Small intestine (tissue), 7 donors: ENCODE results near the gene MYOZ1. TPM values are rescaled to one million over a fixed set of nuclear protein-coding genes. Genes with fewer than 3 reads are reported as not detected.
A peak's percentile ranks its signal among the peaks of the same experiment; 100 is the strongest.
"Not testable (repeated sequence)": the region's sequence is repeated elsewhere in the genome, so short reads cannot be mapped to it uniquely, and the experiment has no call there.

Experiments used
- DNase-seq, 2 donors: peaks; one replicate each; pipeline versions ENCODE4 v3.0.0 to v3.0.0-alpha.2; 2013
- FAIRE-seq: peaks from 2 replicates; lab custom pipeline; 2012; peaks lifted over from hg19 to GRCh38; lab: Jason Lieb, UNC
- H3K27ac ChIP-seq, 3 donors: one replicate each; pipeline ENCODE4 v1.5.1; 2013; ENCODE audit warnings: low read length in 2 of 3, mild to moderate bottlenecking in 2 of 3, control low read depth in 1 of 3, inconsistent platforms in 1 of 3, low read depth in 1 of 3, moderate library complexity in 1 of 3
- H3K27me3 ChIP-seq, 3 donors: one replicate each; pipeline ENCODE4 v1.6.1; 2013; ENCODE audit warnings: low read length in 3 of 3, inconsistent platforms in 1 of 3; ENCODE audit not compliant: control insufficient read depth in 3 of 3, insufficient read depth in 3 of 3
- H3K36me3 ChIP-seq, 3 donors: one replicate each; pipeline ENCODE4 v1.6.1; 2013; ENCODE audit warnings: low read length in 3 of 3, inconsistent platforms in 1 of 3, low read depth in 1 of 3, mild to moderate bottlenecking in 1 of 3, moderate library complexity in 1 of 3; ENCODE audit not compliant: control insufficient read depth in 3 of 3, insufficient read depth in 2 of 3
- H3K4me1 ChIP-seq, 3 donors: one replicate each; pipeline ENCODE4 v1.6.1; 2013; ENCODE audit warnings: low read length in 2 of 3, inconsistent platforms in 1 of 3, low read depth in 1 of 3, mild to moderate bottlenecking in 1 of 3, moderate library complexity in 1 of 3; ENCODE audit not compliant: control insufficient read depth in 3 of 3, insufficient read depth in 2 of 3
- H3K4me3 ChIP-seq, 3 donors: one replicate each; pipeline ENCODE4 v1.5.1; 2013; ENCODE audit warnings: low read length in 3 of 3, control low read depth in 1 of 3, inconsistent platforms in 1 of 3, low read depth in 1 of 3, mild to moderate bottlenecking in 1 of 3, moderate library complexity in 1 of 3
- H3K9me3 ChIP-seq, 2 donors: one replicate each; pipeline ENCODE4 v1.6.1; 2013; ENCODE audit warnings: low read depth in 1 of 2, low read length in 1 of 2; ENCODE audit not compliant: control insufficient read depth in 2 of 2, insufficient read depth in 1 of 2
- WGBS, 3 donors: extraction: QIAGEN DNeasy Blood & Tissue Kit; methylation state at CpG; one replicate each; pipeline ENCODE4 v1.1.7; 2013; 5-methylcytosine and 5-hydroxymethylcytosine counted together
- polyA plus RNA-seq, 4 donors: library from polyadenylated mRNA; stranded (reverse) in 3 of 4; unstranded in 1 of 4; fragments of 200-250 nt in 3 of 4; fragments of 120-200 nt in 1 of 4; gene quantifications; one replicate each; pipeline versions ENCODE4 v1.2.1 to v1.2.3, GENCODE V29; 2013
- donor health status: healthy with polysubstance abuse.
- donor health status: control.
- donor health status: control.
- donor health status: Bipolar disorder and iron deficiency.
- donor health status: healthy.

Gene MYOZ1
- polyA plus RNA-seq, 4 donors: 0.37 to 2.0 (median 0.49) TPM

DNA sequence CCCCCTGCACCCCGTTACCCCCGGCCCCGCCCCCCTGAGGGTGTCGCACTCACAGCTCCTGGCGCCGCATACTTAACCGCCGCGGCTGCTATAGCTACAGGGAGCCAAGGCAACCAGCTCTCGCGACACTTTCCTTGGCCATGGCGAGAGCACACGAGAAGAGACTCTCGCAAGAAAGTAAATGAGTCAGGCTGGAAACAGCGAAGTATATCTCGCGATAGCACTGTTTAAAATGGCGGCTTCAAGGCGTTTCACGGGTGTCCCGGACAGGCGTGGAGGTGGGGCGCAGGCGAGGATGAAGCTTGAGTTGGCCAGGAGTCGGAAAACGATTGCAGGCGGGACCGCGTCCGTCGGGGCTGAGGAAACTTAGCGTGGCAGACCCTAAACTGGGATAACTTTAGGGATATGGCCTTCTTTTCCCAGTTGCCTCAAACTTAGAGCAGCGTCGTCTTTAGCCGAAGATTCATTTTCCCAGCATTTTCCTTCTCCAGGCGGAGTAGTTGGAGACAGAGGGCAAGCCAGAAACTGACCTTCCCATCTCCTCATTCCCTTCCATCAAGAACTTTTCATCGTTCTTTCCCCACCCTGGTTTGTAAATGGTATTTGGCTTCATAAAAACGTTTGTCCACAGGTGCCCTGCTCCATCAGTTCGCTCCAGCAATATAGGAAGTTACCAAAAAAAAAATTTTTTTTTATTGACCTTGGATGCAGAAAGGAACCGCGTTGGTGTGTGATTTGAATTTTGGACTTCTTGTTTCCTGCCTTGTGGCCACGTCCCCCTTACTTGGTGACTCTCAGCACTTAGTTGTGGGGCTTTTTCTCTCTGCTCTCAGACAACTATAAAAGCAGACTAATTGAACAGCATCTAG lies 15.2 kb downstream of the MYOZ1 start:
- FAIRE-seq (no peak), DNase-seq (peak; percentile 99)
- 0 to 1% (median 1%) methylated on average over 42 of the region's 42 CpGs for WGBS, 3 donors
- Histone ChIP-seq H3K4me1 (peaks cover 0 to 7% (median 3%) of the 10 kb centered on the region in 3 donors), H3K27ac (peak overlapping the region; percentile 57 to 96 (median 92)), H3K4me3 (peak overlapping the region; percentile 58 to 97 (median 71)), H3K36me3 (no peaks in the 10 kb centered on the region), H3K9me3 (no peaks in the 10 kb centered on the region), H3K27me3 (no peaks in the 10 kb centered on the region)

DNA sequence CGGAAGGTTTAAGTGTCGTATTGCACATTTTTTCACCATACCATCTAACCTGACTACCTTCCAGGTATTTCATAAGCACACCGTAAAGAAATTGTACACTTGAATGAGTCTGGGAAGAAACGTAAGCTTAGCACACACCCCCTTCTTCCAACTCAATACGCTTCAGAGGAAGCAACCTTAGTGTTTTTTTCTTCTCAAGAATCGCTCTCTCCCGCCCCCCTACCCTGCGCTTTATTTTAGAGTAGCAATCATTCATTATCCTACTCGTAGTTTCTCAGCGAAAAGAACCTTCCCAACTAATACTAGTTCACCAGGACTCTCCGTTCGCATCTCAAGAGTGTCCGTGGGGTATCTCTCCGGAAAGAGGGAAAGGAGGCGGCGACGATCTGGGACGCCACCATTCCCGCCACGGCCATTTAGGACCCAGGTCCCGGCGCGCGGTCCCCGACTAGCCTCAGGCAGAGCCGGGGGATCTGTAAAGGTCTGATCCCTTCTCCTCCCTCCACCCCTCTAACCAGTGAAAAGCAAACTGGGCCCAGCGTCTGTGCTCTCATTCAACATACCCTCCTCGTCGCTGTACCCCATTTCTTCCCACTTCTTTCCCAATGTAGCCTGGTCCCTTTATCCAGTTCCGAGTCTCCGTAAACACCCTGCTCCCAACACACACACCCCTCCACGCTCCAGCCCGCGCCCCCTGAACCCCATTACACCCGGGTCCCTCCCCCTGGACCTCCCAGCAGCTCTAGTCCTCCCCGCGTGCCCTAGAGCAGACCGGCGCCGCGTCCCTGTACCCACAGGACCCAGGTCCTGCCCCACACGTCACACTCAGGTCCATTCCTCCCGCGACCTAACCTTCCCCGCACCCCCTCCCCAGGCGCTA lies 16.0 kb downstream of the MYOZ1 start:
- no peaks in the 10 kb centered on the region for H3K36me3 ChIP-seq
- DNase-seq (peak; percentile 21 to 74), FAIRE-seq (no peak)
- peak overlapping the region in 2 of 3 donors; percentile 71 to 96 for H3K27ac ChIP-seq
- no peaks in the 10 kb centered on the region for H3K9me3 ChIP-seq
- no peaks in the 10 kb centered on the region for H3K27me3 ChIP-seq
- whole genome bisulfite sequencing, 3 donors: 1% methylated on average over 45 to 46 of the region's 46 CpGs
- H3K4me3 ChIP-seq: peak overlapping the region; percentile 58 to 97 (median 71)
- H3K4me1 ChIP-seq: peaks cover 0 to 7% (median 3%) of the 10 kb centered on the region in 3 donors

DNA sequence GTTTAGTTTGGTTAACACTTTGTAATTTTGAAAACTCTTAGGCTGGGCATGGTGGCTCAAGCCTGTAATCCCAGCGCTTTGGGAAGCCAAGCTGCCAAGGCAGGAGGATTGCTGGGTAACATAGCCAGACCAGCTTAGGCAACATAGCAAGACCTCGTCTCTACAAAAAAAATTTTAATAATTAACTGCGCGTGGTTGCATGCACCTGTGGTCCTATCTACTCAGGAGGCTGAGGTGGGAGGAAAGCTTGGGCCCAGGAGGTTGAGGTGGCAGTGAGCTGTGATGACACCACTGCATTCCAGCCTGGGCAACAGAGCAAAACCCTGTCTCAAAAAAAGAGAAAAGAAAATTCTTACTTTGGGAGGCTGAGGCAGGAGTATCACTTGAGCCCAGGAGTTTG lies 18.2 kb downstream of the MYOZ1 start:
- no peaks in the 10 kb centered on the region for H3K9me3 ChIP-seq
- no peaks in the 10 kb centered on the region for H3K27me3 ChIP-seq
- no peaks in the 10 kb centered on the region for H3K36me3 ChIP-seq
- WGBS, 3 donors: 78 to 87% (median 84%) methylated on average over 4 of the region's 4 CpGs
- FAIRE-seq (no peak), DNase-seq (no peak)
- H3K27ac ChIP-seq: no peak overlapping the region
- peaks cover 0 to 3% (median 3%) of the 10 kb centered on the region in 3 donors for H3K4me1 ChIP-seq
- H3K4me3 ChIP-seq: no peak overlapping the region

DNA sequence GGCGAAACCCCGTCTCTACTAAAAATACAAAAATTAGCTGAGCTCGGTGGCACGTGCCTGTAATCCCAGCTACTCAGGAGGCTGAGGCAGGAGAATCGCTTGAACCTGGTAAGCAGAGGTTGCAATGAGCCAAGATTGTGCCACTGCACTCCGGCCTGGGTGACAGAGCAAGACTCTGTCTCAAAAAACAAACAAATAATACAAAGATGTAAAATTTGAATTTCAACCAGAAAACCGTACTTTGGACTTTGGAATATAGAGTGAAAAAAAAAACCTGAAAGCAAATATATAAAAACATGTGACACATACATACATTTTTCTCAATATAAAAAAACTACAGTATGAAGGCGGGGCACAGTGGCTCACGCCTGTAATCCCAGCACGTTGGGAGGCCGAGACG lies 20.3 kb downstream of the MYOZ1 start:
- FAIRE-seq, H3K27me3 ChIP-seq, H3K4me1 ChIP-seq, H3K4me3 ChIP-seq, H3K9me3 ChIP-seq, H3K36me3 ChIP-seq: not testable (repeated sequence)
- DNase-seq: peak in 1 of 2 donors; percentile 75
- 57 to 79% (median 75%) methylated on average over 12 of the region's 12 CpGs for WGBS, 3 donors
- peak overlapping the region in 1 of 3 donors; percentile 6 for H3K27ac ChIP-seq

DNA sequence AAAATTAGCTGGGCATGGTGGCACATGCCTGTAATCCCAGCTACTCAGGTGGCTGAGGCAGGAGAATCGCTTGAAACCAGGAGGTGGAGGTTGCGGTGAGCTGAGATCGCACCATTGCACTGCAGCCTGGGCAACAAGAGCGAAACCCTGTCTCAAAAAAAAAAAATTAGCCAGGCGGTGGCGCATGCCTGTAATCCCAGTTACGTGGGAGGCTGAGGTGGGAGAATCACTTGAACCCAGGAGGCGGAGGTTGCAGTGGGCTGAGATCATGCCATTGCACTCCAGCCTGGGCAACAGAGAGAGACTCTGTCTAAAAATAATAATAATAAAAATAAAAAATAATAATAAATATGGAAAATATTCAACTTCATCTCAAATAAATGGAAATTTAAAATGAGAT lies 24.1 kb downstream of the MYOZ1 start:
- H3K4me1 ChIP-seq, DNase-seq, H3K27ac ChIP-seq, H3K9me3 ChIP-seq, FAIRE-seq, H3K4me3 ChIP-seq, H3K27me3 ChIP-seq: not testable (repeated sequence)
- 97 to 98% (median 97%) methylated on average over 8 of the region's 8 CpGs for WGBS, 3 donors
- peaks cover 0 to 16% (median 0%) of the 10 kb centered on the region in 3 donors for H3K36me3 ChIP-seq

DNA sequence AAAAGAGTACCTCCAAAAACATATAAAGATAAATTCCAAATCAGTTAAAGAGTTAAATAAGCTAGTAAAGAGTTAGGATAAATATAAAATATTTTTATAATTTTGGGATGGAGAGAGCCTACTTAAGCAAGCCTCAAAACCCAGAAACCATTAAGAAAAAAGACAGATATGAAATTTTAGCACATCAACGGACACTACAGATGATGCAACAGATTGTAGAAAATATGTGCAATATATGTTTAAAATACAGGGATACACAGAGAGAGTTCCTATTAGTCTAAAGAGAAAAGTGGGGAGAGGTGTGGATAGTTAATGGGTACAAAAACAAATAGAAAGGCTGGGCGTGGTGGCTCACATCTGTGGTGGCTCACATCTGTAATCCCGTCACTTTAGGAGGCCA lies 26.6 kb downstream of the MYOZ1 start:
- Histone ChIP-seq H3K4me3 (no peak overlapping the region), H3K4me1 (no peaks in the 10 kb centered on the region), H3K9me3 (no peaks in the 10 kb centered on the region), H3K27ac (no peak overlapping the region), H3K36me3 (peaks cover 0 to 18% (median 0%) of the 10 kb centered on the region in 3 donors), H3K27me3 (no peaks in the 10 kb centered on the region)
- WGBS, 3 donors: 86 to 88% (median 87%) methylated on average over 3 of the region's 3 CpGs
- DNase-seq (no peak), FAIRE-seq (no peak)

DNA sequence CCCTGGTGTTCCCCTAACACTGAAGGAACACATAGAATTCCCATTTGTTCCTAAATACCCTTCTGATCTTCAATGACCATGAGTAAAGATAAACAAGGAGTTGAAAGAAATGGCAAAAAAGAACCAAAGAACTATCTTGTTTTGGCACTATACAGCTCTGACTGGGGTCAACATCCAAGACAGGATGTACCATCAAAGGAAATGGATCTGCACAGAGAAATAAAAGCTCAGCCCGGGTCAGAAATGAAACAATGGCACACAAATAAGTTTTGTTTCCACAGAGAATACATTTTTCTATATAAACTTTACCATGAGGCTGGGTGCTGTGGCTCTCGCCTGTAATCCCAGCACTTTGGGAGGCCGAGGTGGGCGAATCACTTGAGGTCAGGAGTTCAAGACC lies 32.2 kb downstream of the MYOZ1 start:
- 91 to 93% (median 91%) methylated on average over 4 of the region's 4 CpGs for whole genome bisulfite sequencing, 3 donors
- Histone ChIP-seq H3K27me3 (no peaks in the 10 kb centered on the region), H3K4me1 (no peaks in the 10 kb centered on the region), H3K36me3 (peaks cover 0 to 32% (median 0%) of the 10 kb centered on the region in 3 donors), H3K4me3 (no peak overlapping the region), H3K27ac (no peak overlapping the region), H3K9me3 (no peaks in the 10 kb centered on the region)
- FAIRE-seq (no peak), DNase-seq (no peak)

DNA sequence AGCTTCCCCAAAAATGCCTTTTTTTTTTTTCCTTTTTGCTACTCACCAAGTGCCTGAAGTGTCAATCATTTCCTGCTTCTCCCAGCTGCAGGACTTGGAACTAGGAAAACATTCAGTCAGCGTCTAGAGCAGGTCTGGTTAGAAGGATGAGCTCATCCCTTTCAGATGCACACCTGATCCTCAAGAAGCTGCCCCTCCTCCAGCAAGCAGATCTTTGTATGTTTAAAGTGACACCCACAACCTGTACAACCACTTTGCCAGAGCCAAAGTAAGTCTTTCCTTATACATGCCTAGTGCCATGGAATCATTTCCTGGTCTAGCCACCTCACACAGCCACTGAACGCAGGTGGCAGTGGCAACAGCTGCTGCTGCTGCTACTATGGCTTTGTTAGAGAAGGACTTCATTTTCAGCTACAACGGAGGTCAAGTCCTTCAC lies 39.8 kb downstream of the MYOZ1 start:
- peak; percentile 93 to 96 for DNase-seq
- Histone ChIP-seq H3K36me3 (peaks cover 0 to 21% (median 0%) of the 10 kb centered on the region in 3 donors), H3K4me1 (peaks cover 0 to 12% (median 0%) of the 10 kb centered on the region in 3 donors), H3K27me3 (no peaks in the 10 kb centered on the region), H3K9me3 (no peaks in the 10 kb centered on the region), H3K27ac (peak overlapping the region; percentile 50 to 94 (median 91)), H3K4me3 (peak overlapping the region in 1 of 3 donors; percentile 1)
- WGBS, 3 donors: 15 to 51% (median 38%) methylated on average over 3 of the region's 3 CpGs
- FAIRE-seq: no peak
